OCI-LY7 (cell line): ENCODE measurements around the gene USP31. TPM values are rescaled to one million over a fixed set of nuclear protein-coding genes. Genes with fewer than 3 reads are reported as not detected.

ENCODE experiments used
- BruUV-seq: library from RNA; stranded (reverse); fragments of 400-500 nt; replicated peaks from 2 replicates; lab custom pipeline; 2021; lab: Mats Ljungman, UMichigan
- CTCF ChIA-PET: fragments of 300-600 bp; sonication (Branson Sonifier 250); formaldehyde crosslinking; loops from one replicate; lab custom pipeline; 2022; ENCODE audit warnings: antibody characterized with exemption; ENCODE audit not compliant: unreplicated experiment; lab: Charles Lee
- POLR2A ChIA-PET: fragments of 300-600 bp; sonication (Branson Sonifier 250); formaldehyde crosslinking; loops from one replicate; lab custom pipeline; 2022; ENCODE audit warnings: antibody characterized with exemption; lab: Charles Lee
- DNase-seq: peaks from one replicate; pipeline ENCODE4 v3.0.0-alpha.2; 2015; ENCODE audit warnings: low spot score
- H2AFZ ChIP-seq: fragments of 200-600 bp; sonication (generic), shearing (Covaris generic); 2 replicates; pipeline ENCODE4 v1.6.1; 2014; ENCODE audit warnings: mild to moderate bottlenecking, antibody characterized with exemption, low read length, moderate library complexity
- H3K27ac ChIP-seq: fragments of 200-600 bp; sonication (generic); 2 replicates; pipeline ENCODE4 v1.5.1; 2014; ENCODE audit warnings: mixed run types, low read depth, mild to moderate bottlenecking, moderate library complexity, low read length, inconsistent platforms; ENCODE audit not compliant: poor library complexity, severe bottlenecking
- H3K36me3 ChIP-seq: fragments of 200-600 bp; sonication (generic); 2 replicates; pipeline ENCODE4 v1.6.1; 2014; ENCODE audit warnings: mild to moderate bottlenecking, antibody characterized with exemption, low read length, moderate library complexity, mixed read lengths; ENCODE audit not compliant: insufficient read depth
- H3K4me1 ChIP-seq: fragments of 200-600 bp; sonication (generic); 2 replicates; pipeline ENCODE4 v1.5.1; 2014; ENCODE audit warnings: mild to moderate bottlenecking, low read length; ENCODE audit not compliant: insufficient read depth, poor library complexity, severe bottlenecking
- H3K4me2 ChIP-seq: fragments of 200-600 bp; sonication (generic); 2 replicates; pipeline ENCODE4 v1.6.1; 2014; ENCODE audit warnings: mild to moderate bottlenecking, low read length
- H3K4me3 ChIP-seq: fragments of 200-600 bp; sonication (generic); 2 replicates; pipeline ENCODE4 v1.5.1; 2014; ENCODE audit warnings: mild to moderate bottlenecking, low read depth, low read length; ENCODE audit not compliant: poor library complexity, severe bottlenecking
- H3K79me2 ChIP-seq: fragments of 200-600 bp; sonication (generic); 2 replicates; pipeline ENCODE4 v1.6.1; 2016; ENCODE audit warnings: low read depth, mild to moderate bottlenecking, low read length, moderate library complexity, mixed read lengths; ENCODE audit not compliant: insufficient read depth
- H3K9me2 ChIP-seq: fragments of 200-600 bp; sonication (generic); 2 replicates; pipeline ENCODE4 v1.6.1; 2016; ENCODE audit warnings: mild to moderate bottlenecking, low read length, mixed read lengths; ENCODE audit not compliant: insufficient read depth
- H3K9me3 ChIP-seq: fragments of 200-600 bp; sonication (generic); 2 replicates; pipeline ENCODE4 v1.6.1; 2014; ENCODE audit warnings: mild to moderate bottlenecking, mixed run types, low read length, mixed read lengths
- H4K20me1 ChIP-seq: fragments of 200-600 bp; sonication (generic); 2 replicates; pipeline ENCODE4 v1.6.1; 2014; ENCODE audit warnings: mild to moderate bottlenecking, antibody characterized with exemption, low read length, moderate library complexity, mixed read lengths; ENCODE audit not compliant: insufficient read depth
- CTCF ChIP-seq: fragments of 200-600 bp; sonication (generic); conservative IDR thresholded peaks from 2 replicates; pipeline ENCODE4 v1.5.1; 2014; ENCODE audit warnings: mild to moderate bottlenecking, antibody characterized with exemption, low read length, moderate library complexity, mixed read lengths
- EZH2phosphoT487 ChIP-seq: fragments of 200-600 bp; sonication (generic); IDR thresholded peaks from 2 replicates; pipeline ENCODE4 v1.6.1; 2018; ENCODE audit warnings: low read depth, borderline replicate concordance, mild to moderate bottlenecking, mixed run types, antibody characterized with exemption, low read length, moderate library complexity, mixed read lengths
- intact Hi-C: fragments of 100-400 bp; cut with micrococcal nuclease; formaldehyde crosslinking; loops from one replicate; pipeline ENCODE4 v1.10.0; 2022; ENCODE audit not compliant: unreplicated experiment
- total RNA-seq, 2 experiments: library from RNA; depleted of rRNA in 1 of 2; stranded (reverse); fragments of >200 nt in 1 of 2; shearing (Covaris generic) in 1 of 2; gene quantifications; 2 replicates each; pipeline ENCODE4 v1.2.3, GENCODE V29; 2014 to 2022

The USP31 gene
- total RNA-seq, 2 experiments from 2014 or later: 9.0 to 12.2 TPM

DNA sequence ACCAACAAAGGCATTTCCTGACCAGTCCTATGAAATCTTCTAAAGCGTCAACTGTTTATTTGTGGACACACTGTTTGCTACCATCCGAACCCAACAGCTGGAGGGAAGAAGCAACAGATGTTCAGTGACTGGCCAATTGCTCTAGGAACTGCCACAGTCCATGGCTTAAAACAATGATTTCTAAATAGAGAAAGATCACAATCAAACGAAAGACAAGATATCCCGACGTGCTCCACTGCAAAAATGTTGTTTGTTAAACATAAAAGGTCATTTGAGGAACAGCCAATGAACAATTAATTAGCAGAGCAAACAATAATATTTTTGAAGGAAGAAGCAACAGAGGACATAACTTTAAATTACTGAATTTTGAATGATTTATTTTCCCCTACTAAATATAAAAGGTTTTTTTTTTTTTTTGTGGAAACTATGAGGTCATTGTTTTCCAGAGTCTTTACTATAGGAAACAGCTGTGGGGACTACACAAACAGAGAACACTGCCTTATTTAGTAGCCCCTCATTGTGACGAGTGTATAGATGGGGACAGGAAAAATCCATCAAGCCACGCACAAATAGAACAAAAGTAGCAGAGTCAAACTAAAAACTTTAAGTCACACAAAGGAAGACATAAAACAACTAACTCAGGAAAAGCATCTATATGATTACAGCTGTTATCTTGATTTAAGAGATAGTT is 17.2 kb downstream of the USP31 start:
- CTCF ChIA-PET: no interaction called here
- H3K9me3 ChIP-seq: peaks cover 13% of the 10 kb centered on the region; the same call in 1 of the 2 replicates

GRCh38 chr16:23131436-23131835 is 17.8 kb downstream of the USP31 start:
- BruUV-seq: no TSS peak

More for the DNA sequence above, 17.2 kb downstream of the USP31 start:
- DNase-seq: peak; percentile 22
- Histone ChIP-seq H3K4me1 (peaks cover 20% of the 10 kb centered on the region), H2AFZ (no peak overlapping the region), H4K20me1 (peaks cover 14% of the 10 kb centered on the region), H3K79me2 (peaks cover 56% of the 10 kb centered on the region), H3K27ac (no peak overlapping the region), H3K36me3 (no peaks in the 10 kb centered on the region), H3K4me2 (peak overlapping the region; percentile 13; the same call in 1 of the 2 replicates), H3K9me2 (no peaks in the 10 kb centered on the region), H3K4me3 (no peak overlapping the region)
- POLR2A ChIA-PET: interaction anchor here (0.6 to 1.5 kb wide), 3 partner anchors 11 to 26 kb away, joined by 3 to 4 read pairs (median 3); no protein-coding TSS in a partner anchor
- no peak for TF ChIP-seq CTCF
- no peak for TF ChIP-seq EZH2phosphoT487
- BruUV-seq: no TSS peak
- intact Hi-C loops: no loop called here

More at GRCh38 chr16:23131436-23131835, 17.8 kb downstream of the USP31 start:
- no peak for DNase-seq
- Histone ChIP-seq H3K27ac (no peak overlapping the region), H3K36me3 (no peaks in the 10 kb centered on the region), H3K4me2 (0 out of 2 replicates have a peak overlapping the region, but pooled peaks have one; percentile 13), H3K4me1 (peaks cover 20% of the 10 kb centered on the region), H3K9me2 (no peaks in the 10 kb centered on the region), H2AFZ (no peak overlapping the region), H4K20me1 (peaks cover 14% of the 10 kb centered on the region), H3K9me3 (peaks cover 13% of the 10 kb centered on the region; the same call in 1 of the 2 replicates), H3K4me3 (no peak overlapping the region), H3K79me2 (peaks cover 52% of the 10 kb centered on the region)
- CTCF ChIA-PET: no interaction called here
- no peak for TF ChIP-seq CTCF
- POLR2A ChIA-PET: interaction anchor here (1.3 kb wide), 1 partner anchor 17 kb away, joined by 3 read pairs; no protein-coding TSS in a partner anchor
- intact Hi-C loops: no loop called here
